Rectal smooth muscle tissue (tissue), 1 donor: Measurements from ENCODE around the gene CXorf58.
"Not testable (repeated sequence)": the region's sequence is repeated elsewhere in the genome, so short reads cannot be mapped to it uniquely, and the experiment has no call there.

Experiments used
- H3K27ac ChIP-seq: one replicate; pipeline ENCODE4 v1.7.0; 2013; ENCODE audit warnings: low read depth, low read length, inconsistent platforms
- H3K27me3 ChIP-seq: one replicate; pipeline ENCODE4 v1.7.0; 2013; ENCODE audit warnings: low read length; ENCODE audit not compliant: control insufficient read depth, insufficient read depth
- H3K36me3 ChIP-seq: one replicate; pipeline ENCODE4 v1.7.0; 2013; ENCODE audit warnings: low read length; ENCODE audit not compliant: control insufficient read depth, insufficient read depth
- H3K4me1 ChIP-seq: one replicate; pipeline ENCODE4 v1.7.0; 2013; ENCODE audit warnings: low read length; ENCODE audit not compliant: control insufficient read depth, insufficient read depth
- H3K4me3 ChIP-seq: one replicate; pipeline ENCODE4 v1.7.0; 2013; ENCODE audit warnings: low read length
- H3K9ac ChIP-seq: one replicate; pipeline ENCODE4 v1.7.0; 2013; ENCODE audit warnings: low read length

CXorf58 gene, protein sequence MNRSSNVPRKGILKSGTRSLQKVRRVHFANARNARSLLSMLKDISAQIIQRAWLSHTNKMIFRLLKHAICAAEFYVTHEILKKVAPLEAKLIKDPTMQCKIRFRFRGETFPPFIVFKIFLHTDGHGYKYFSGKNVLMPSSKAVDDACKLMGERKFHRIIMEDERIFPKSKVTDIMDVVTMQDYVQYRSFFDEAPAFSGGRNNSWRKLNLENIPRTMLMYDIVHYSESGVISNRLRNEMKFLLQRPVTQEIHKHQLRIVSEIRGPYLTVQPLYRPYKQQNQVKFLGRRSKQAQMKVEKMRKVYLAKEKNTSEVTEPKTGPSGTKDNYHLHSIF

DNA sequence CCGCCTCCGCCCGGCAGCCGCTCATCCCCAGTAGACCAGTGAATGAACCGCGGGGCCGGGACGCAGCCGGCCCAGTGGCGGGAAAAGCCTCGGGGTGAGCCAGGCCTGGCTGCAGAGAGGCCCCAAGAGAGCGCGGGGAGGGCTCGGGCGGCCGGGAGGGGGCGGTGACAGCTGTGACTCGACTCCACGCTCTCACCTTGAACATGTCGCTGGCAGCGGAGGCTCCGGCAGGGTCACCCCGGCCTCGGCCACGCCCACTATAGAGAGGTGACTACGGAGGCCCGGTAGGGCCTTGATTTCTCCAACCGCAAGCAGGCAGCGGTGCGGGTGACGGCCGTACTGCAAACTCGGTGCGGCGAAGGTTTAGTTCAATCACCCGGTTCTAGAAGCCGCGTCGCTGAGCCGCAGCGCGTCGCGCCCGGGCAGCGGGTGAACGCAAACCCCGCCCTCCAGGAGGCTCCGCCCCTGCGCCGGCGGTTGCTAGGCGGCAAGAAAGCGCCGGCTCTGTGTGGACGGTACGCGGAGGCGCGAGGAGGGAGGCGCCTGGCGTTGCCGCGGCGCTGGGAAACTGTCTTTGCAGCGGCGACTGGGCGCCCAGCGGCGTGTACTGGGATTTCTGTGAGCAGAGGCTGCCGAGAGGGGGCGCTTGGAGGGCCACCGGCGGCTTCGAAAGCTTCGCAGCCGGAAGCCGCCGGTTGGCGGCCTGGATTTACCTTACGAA lies at the start of gene CXorf58, which contains the start of gene APOO:
Gene CXorf58 (plus strand): TSS at position 509 of the 721 bp plus-strand sequence. CDS start 2,297 bp downstream, outside the sequence.
Gene APOO (minus strand): TSS at position 441 of the 721 bp plus-strand sequence. CDS start 236 bp downstream, at position 205.
- Histone ChIP-seq H3K27ac (peak within 1 kb of the TSS; percentile 80), H3K27me3 (no peaks in the 10 kb centered on the region), H3K36me3 (no peaks in the 10 kb centered on the region), H3K4me1 (no peaks in the 10 kb centered on the region), H3K4me3 (peak within 1 kb of the TSS; percentile 77), H3K9ac (peak within 1 kb of the TSS; percentile 27)

DNA sequence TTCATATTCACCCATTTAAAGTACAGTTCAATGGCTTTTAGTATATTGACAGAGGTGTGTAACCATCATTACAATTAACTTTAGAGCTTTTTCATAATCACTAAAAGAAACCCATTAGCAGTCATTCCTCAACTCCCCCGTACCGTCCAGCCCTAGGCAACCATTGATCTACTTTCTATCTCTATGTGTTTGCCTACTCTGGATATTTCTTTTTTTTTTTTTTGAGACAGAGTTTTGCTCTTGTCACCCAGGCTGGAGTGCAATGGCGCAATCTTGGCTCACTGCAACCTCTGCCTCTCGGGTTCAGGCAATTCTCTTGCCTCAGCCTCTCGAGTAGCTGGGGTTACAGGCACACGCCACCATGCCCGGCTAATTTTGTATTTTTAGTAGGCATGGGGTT lies 48.6 kb upstream of the CXorf58 start:
- not testable (repeated sequence) for H3K36me3 ChIP-seq, H3K9ac ChIP-seq, H3K27me3 ChIP-seq, H3K4me3 ChIP-seq, H3K27ac ChIP-seq, H3K4me1 ChIP-seq

DNA sequence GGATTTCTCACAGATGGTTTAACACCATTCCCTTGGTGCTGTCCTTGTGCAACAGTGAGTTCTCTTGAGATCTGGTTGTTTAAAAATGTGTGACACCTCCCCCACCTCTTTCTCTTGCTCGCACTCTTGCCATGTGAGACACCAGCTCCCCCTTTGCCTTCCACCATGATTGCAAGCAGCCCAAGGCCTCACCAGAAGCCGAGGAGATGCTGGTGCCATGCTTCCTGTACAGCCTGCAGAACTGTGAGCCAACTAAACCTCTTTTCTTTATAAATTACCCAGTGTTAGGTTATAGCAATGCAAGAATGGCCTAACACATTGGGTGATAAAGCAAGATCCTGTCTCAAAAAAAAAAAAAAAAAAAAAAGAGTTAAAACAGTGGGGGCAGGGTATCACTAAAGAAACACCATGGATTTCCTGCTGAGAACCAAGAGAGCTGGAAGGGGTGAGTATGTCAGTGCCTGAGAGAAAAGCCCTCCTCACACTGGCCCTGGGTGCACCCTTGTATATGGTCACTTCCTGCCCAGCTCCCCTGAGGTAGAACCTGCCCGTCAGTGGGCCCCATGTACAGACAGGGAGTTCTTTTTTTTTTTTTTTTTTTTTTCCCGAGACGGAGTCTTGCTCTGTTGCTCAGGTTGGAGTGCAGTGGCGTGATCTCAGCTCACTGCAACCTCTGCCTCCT lies 46.5 kb upstream of the CXorf58 start:
- Histone ChIP-seq H3K4me1 (no peaks in the 10 kb centered on the region), H3K27ac (no peak overlapping the region), H3K36me3 (no peaks in the 10 kb centered on the region), H3K9ac (no peak overlapping the region), H3K4me3 (no peak overlapping the region), H3K27me3 (peaks cover 3% of the 10 kb centered on the region)

DNA sequence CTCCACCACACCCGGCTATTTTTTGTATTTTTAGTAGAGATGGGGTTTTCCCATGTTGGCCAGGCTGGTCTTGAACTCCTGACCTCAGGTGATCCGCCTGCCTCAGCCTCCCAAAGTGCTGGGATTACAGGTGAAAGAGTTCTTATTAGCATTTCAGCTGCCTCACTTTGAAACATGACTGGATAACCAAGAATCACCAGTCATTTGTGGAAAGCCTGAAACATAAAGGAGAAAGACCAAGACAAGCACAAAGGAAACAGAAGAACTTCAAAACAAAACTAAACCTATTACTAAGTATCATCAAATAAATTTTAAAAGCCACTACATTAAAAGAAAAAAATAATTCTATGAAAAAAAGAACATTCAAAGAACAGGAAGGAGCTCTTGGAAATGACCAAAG lies 45.9 kb upstream of the CXorf58 start:
- H3K27me3 ChIP-seq, H3K4me3 ChIP-seq, H3K36me3 ChIP-seq, H3K4me1 ChIP-seq, H3K9ac ChIP-seq, H3K27ac ChIP-seq: not testable (repeated sequence)

DNA sequence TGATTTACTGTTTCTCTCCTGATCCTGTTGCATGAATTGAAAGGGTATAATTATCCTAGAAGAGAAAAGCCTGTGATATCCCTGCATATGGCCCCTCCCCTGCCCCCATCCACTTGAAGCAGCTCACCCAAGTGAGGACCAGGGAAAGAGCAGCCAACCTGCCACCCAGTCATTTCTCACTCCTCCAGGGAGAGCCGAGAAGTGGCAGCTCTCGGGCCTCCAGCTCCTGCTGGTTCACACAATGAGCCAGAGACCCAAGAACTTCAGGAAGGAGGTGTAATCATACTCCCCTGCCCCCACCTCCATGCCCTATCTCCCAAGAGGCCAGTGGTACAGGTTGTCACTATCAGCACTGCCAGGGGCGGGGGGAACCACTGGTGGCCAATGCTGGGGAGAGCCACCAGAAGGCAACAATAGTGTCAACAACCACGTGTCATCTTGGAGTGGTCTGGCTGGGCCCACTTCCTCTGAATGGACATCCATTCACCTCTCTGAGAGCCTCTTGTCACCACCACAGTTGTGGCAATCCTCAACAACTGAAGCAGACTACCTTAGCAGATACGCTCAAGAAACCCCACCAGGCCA lies 43.0 kb upstream of the CXorf58 start:
- Histone ChIP-seq H3K27me3 (no peaks in the 10 kb centered on the region), H3K27ac (no peak overlapping the region), H3K9ac (no peak overlapping the region), H3K4me1 (no peaks in the 10 kb centered on the region), H3K36me3 (no peaks in the 10 kb centered on the region), H3K4me3 (no peak overlapping the region)

DNA sequence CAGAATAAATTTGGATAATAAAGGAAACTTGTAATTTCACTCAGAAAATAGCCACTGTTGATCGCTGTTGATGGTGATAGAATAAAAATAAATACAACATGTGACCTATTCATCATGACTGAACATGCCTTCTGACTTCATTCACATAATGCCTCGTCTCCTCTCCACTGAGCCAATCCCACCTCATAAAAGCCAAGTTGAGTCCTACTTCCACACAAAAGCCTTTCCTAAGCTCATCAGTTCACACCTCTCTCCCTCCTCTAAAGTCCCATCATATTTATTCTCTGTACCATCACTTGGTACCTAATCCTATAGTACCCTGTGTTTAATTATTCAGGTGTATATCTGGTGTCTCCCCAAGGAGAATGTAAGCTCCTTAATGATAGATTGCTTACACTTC lies 37.8 kb upstream of the CXorf58 start:
- Histone ChIP-seq H3K4me1 (no peaks in the 10 kb centered on the region), H3K36me3 (no peaks in the 10 kb centered on the region), H3K27ac (no peak overlapping the region), H3K9ac (no peak overlapping the region), H3K4me3 (no peak overlapping the region), H3K27me3 (no peaks in the 10 kb centered on the region)

DNA sequence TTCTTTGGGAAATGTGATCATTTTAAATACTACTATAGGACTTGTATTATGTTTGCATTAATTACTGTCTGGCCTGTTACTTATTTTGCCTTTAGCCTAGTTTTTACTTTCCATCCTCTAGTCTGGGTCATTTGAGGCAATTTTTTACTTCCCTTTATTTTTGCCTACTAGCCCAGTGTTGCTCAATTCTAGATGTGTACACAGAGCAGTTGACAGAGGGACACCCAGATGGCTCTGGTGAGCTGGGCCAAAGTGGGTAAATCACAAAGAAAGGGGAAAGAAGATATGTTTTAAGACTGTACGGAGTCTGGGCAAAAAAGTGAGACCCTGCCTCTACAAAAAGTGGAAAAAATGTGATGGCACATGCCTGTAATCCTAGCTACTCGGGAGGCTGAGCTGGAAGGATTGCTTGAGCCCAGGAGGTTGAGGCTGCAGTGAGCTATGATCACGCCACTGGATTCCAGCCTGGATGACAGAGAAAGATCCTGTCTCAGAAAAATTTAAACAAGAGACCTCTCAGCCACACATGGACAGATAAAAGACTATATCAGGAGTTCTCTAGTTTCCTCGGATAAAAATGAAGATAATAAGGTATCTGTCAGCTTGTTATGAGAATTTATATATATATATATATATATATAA lies 35.8 kb upstream of the CXorf58 start:
- H3K9ac ChIP-seq: no peak overlapping the region
- H3K27me3 ChIP-seq: no peaks in the 10 kb centered on the region
- no peaks in the 10 kb centered on the region for H3K36me3 ChIP-seq
- no peak overlapping the region for H3K4me3 ChIP-seq
- H3K27ac ChIP-seq: no peak overlapping the region
- no peaks in the 10 kb centered on the region for H3K4me1 ChIP-seq

DNA sequence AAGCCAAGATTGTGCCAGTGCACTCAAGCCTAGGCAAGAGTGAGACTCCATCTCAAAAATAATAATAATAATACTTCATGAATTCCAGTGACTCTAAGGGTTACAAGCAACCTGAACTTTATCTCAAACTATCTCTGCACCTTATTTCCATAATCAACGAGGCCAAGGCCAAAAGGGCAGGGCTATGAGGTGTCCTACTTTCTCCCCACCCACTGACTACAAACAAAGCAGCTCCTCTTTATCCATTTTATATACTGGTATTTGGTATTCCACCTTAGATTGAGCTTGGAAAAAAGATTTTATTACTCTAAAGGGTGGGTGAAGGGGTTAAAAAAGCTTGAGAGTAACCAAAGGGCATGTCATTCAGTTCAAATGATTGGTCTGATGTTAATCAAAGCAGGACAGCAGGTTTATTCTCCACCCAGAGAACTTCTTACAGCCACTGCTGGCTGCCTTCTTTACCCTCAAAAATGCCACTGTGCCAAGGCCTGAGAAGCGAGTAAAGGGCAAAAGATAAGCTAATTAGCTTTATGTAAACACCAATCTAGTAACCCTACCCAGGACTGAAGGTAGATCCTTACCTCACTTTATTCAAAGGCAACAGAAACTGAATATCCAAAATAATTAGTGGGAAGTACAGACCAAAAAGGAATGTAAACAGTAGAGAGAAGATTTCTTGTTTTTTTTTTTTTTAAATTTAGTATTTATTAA lies 28.3 kb upstream of the CXorf58 start:
- Histone ChIP-seq H3K27me3 (no peaks in the 10 kb centered on the region), H3K36me3 (no peaks in the 10 kb centered on the region), H3K4me3 (no peak overlapping the region), H3K4me1 (no peaks in the 10 kb centered on the region), H3K9ac (no peak overlapping the region), H3K27ac (no peak overlapping the region)

DNA sequence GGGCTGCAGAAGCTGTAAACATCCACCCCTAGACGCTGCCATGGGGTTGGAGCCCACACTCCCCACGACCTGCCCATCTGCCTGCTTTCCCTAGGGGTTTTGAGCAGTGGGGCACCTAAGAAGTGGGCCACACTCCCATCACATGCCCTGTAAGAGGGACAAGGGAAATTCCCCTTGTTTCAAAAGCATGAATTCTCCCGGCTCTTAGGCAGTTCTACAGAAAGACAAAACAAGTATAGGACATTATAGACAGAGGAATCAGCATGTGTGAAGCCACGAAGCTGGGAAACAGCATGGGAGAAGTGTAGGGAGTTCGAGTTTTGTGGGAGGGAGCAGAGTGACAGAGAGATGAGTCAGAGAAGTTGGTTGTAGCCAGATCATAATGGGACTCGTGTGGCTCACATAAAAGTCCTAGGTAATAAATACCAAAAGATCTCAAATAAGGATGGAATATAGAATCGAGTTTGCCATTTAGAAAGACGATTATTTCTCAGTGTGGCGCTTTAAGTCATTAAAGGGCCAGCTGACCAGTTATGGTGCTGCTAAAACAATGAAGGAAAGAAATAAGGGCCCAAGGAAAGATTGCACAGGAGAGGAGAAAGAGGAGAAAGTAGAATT lies 24.0 kb upstream of the CXorf58 start:
- Histone ChIP-seq H3K4me3 (no peak overlapping the region), H3K9ac (no peak overlapping the region), H3K27ac (no peak overlapping the region), H3K4me1 (no peaks in the 10 kb centered on the region), H3K27me3 (no peaks in the 10 kb centered on the region), H3K36me3 (no peaks in the 10 kb centered on the region)

DNA sequence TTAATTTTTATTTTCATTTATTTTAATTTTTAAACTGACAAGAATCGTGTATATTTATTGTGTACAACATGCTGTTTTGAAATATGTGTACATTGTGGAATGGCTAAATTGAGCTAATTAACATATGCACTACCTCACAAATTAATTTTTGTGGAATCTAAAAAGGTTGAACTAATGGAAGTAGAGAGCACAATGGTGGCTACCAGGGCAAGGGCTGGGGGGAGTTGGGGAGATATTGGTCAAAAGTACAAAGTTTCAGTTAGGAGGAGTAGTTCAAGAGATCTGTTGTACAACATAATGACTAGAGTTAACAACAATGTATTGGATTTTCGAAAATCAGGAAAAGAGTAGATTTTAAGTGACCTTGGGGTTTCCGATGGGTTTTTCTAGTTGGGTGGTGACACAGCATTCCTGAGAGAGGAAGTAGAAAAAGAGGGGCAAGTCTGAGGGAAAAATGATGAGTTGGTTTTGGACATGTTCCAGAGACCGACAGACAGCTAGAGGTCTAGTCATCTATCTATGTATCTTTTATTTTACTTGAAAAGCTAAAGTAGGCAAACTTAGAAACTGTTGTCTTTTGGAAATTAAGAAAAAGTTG lies 23.3 kb upstream of the CXorf58 start:
- no peaks in the 10 kb centered on the region for H3K27me3 ChIP-seq
- no peaks in the 10 kb centered on the region for H3K36me3 ChIP-seq
- H3K9ac ChIP-seq: no peak overlapping the region
- no peak overlapping the region for H3K27ac ChIP-seq
- no peak overlapping the region for H3K4me3 ChIP-seq
- no peaks in the 10 kb centered on the region for H3K4me1 ChIP-seq

DNA sequence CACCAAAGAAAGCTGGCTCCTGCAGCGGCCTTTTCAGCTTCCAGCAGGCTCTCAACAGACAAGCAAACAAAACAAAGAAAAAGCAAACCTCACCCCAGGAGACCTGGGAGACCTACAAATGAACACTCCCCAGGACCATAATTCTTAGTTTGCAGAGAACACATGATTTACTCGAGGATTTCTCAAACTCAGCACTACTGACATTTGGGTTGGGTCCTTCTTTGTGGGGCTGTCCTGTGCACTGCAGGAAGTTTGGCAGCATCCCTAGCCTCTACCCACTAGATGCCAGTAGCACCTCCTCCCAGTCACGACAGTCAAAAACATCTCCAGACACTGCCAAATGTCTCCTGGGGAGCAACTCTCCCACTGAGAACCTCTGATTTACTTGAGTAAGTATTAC lies 22.0 kb upstream of the CXorf58 start:
- no peak overlapping the region for H3K27ac ChIP-seq
- H3K36me3 ChIP-seq: no peaks in the 10 kb centered on the region
- H3K4me3 ChIP-seq: no peak overlapping the region
- no peak overlapping the region for H3K9ac ChIP-seq
- no peaks in the 10 kb centered on the region for H3K27me3 ChIP-seq
- H3K4me1 ChIP-seq: no peaks in the 10 kb centered on the region
